ENCODE results near the gene ORMDL2. TPM values are rescaled to one million over a fixed set of nuclear protein-coding genes. Genes with fewer than 3 reads are reported as not detected.
A peak's percentile ranks its signal among the peaks of the same experiment; 100 is the strongest.

Gene ORMDL2
- total RNA-seq, 1 donor, result 10.1 TPM

DNA sequence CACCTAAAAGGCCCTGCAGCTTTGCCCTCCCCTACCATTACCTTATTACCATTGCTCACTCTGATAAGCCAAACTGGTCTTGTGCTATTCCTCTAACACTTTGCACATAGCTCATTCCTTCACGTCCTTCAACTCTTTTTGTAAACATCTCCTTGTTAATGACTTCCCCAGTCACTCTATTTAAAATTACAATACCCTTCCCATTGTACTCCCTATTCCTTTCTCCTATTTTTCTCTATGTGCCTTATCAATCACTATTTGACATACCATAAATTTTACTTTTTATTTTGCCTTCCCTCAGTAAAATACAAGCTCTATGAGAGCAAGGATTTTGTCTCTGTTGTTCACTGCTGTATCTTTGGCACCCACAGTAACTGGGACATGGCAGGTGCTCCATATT is 5.8 kb upstream of the ORMDL2 start:
- Histone ChIP-seq H3K27ac (ENCODE audit: low read depth, low read length) (no peak overlapping the region), H3K36me3 (ENCODE audit: insufficient read depth, low read length) (peaks cover 35% of the 10 kb centered on the region), H3K4me1 (ENCODE audit: insufficient read depth, low read length) (peaks cover 14% of the 10 kb centered on the region), H3K79me2 (ENCODE audit: insufficient read depth, low read length) (peaks cover 97% of the 10 kb centered on the region), H4K20me1 (ENCODE audit: insufficient read depth, low read length) (peaks cover 53% of the 10 kb centered on the region), H3K9me3 (ENCODE audit: low read depth, low read length) (no peaks in the 10 kb centered on the region), H2AFZ (ENCODE audit: low read length) (no peak overlapping the region), H3K4me2 (ENCODE audit: insufficient read depth, low read length) (no peak overlapping the region), H3K27me3 (ENCODE audit: insufficient read depth, low read length) (no peaks in the 10 kb centered on the region), H3K4me3 (ENCODE audit: insufficient read depth, low read length) (no peak overlapping the region)
- TF ChIP-seq, protein P1, sequence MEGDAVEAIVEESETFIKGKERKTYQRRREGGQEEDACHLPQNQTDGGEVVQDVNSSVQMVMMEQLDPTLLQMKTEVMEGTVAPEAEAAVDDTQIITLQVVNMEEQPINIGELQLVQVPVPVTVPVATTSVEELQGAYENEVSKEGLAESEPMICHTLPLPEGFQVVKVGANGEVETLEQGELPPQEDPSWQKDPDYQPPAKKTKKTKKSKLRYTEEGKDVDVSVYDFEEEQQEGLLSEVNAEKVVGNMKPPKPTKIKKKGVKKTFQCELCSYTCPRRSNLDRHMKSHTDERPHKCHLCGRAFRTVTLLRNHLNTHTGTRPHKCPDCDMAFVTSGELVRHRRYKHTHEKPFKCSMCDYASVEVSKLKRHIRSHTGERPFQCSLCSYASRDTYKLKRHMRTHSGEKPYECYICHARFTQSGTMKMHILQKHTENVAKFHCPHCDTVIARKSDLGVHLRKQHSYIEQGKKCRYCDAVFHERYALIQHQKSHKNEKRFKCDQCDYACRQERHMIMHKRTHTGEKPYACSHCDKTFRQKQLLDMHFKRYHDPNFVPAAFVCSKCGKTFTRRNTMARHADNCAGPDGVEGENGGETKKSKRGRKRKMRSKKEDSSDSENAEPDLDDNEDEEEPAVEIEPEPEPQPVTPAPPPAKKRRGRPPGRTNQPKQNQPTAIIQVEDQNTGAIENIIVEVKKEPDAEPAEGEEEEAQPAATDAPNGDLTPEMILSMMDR (IDR thresholded peaks at IDR 0.05; ENCODE audit: extremely low read depth, low read depth, low read length), result no peak
- DNase-seq (ENCODE audit: insufficient read length, low spot score, missing footprints), result no peak

- H3K36me3 ChIP-seq (ENCODE audit: insufficient read depth, low read length), result peaks cover 22% of the 10 kb centered on the region
- peaks cover 93% of the 10 kb centered on the region for H3K79me2 ChIP-seq (ENCODE audit: insufficient read depth, low read length)
- no peaks in the 10 kb centered on the region for H3K27me3 ChIP-seq (ENCODE audit: insufficient read depth, low read length)
- no peak overlapping the region for H3K4me3 ChIP-seq (ENCODE audit: insufficient read depth, low read length)
- H3K9me3 ChIP-seq (ENCODE audit: low read depth, low read length), result no peaks in the 10 kb centered on the region
- TF ChIP-seq, protein P1 (IDR thresholded peaks at IDR 0.05; ENCODE audit: extremely low read depth, low read depth, low read length), result no peak
- H3K4me1 ChIP-seq (ENCODE audit: insufficient read depth, low read length), result peaks cover 25% of the 10 kb centered on the region
- peak; percentile 64 for DNase-seq (ENCODE audit: insufficient read length, low spot score, missing footprints)
- H4K20me1 ChIP-seq (ENCODE audit: insufficient read depth, low read length), result peaks cover 46% of the 10 kb centered on the region
- H2AFZ ChIP-seq (ENCODE audit: low read length), result no peak overlapping the region
- H3K4me2 ChIP-seq (ENCODE audit: insufficient read depth, low read length), result no peak overlapping the region
- H3K27ac ChIP-seq (ENCODE audit: low read depth, low read length), result no peak overlapping the region
Observed at GRCh38 chr12:55814257-55814656, 3.6 kb upstream of the ORMDL2 start.

GRCh38 chr12:55815473-55815872 is 2.4 kb upstream of the ORMDL2 start:
- Histone ChIP-seq H3K9me3 (ENCODE audit: low read depth, low read length) (no peaks in the 10 kb centered on the region), H3K4me2 (ENCODE audit: insufficient read depth, low read length) (peak overlapping the region; percentile 93), H3K27me3 (ENCODE audit: insufficient read depth, low read length) (no peaks in the 10 kb centered on the region), H3K4me3 (ENCODE audit: insufficient read depth, low read length) (peak overlapping the region; percentile 27), H4K20me1 (ENCODE audit: insufficient read depth, low read length) (peaks cover 41% of the 10 kb centered on the region), H3K27ac (ENCODE audit: low read depth, low read length) (no peak overlapping the region), H3K79me2 (ENCODE audit: insufficient read depth, low read length) (peaks cover 88% of the 10 kb centered on the region), H2AFZ (ENCODE audit: low read length) (no peak overlapping the region), H3K4me1 (ENCODE audit: insufficient read depth, low read length) (peaks cover 25% of the 10 kb centered on the region), H3K36me3 (ENCODE audit: insufficient read depth, low read length) (peaks cover 31% of the 10 kb centered on the region)
- DNase-seq (ENCODE audit: insufficient read length, low spot score, missing footprints), result no peak
- TF ChIP-seq, protein P1 (IDR thresholded peaks at IDR 0.05; ENCODE audit: extremely low read depth, low read depth, low read length), result no peak

GRCh38 chr12:55816881-55817344 is 928 bp upstream of the ORMDL2 start:
- Histone ChIP-seq H3K27me3 (ENCODE audit: insufficient read depth, low read length) (no peaks in the 10 kb centered on the region), H3K4me3 (ENCODE audit: insufficient read depth, low read length) (peak overlapping the region; percentile 89), H3K27ac (ENCODE audit: low read depth, low read length) (peak overlapping the region; percentile 83), H3K36me3 (ENCODE audit: insufficient read depth, low read length) (peaks cover 45% of the 10 kb centered on the region), H3K9me3 (ENCODE audit: low read depth, low read length) (no peaks in the 10 kb centered on the region), H3K79me2 (ENCODE audit: insufficient read depth, low read length) (peaks cover 74% of the 10 kb centered on the region), H3K4me1 (ENCODE audit: insufficient read depth, low read length) (peaks cover 25% of the 10 kb centered on the region), H2AFZ (ENCODE audit: low read length) (peak overlapping the region; percentile 75), H4K20me1 (ENCODE audit: insufficient read depth, low read length) (peaks cover 30% of the 10 kb centered on the region), H3K4me2 (ENCODE audit: insufficient read depth, low read length) (peak overlapping the region; percentile 93)
- DNase-seq (ENCODE audit: insufficient read length, low spot score, missing footprints), result no peak
- TF ChIP-seq, protein P1 (IDR thresholded peaks at IDR 0.05; ENCODE audit: extremely low read depth, low read depth, low read length), result no peak
